HEK293 (cell line): ENCODE results near the gene HOXC5.

ENCODE experiments used
- EGR2 ChIP-seq: fragments of 450-650 bp; formaldehyde crosslinking; IDR thresholded peaks from 2 replicates; pipeline ENCODE4 v1.5.1; 2016; ENCODE audit warnings: low read depth, missing biosample characterization, missing genetic modification characterization
- GLI2 ChIP-seq: fragments of 450-650 bp; formaldehyde crosslinking; IDR thresholded peaks from 2 replicates; pipeline ENCODE4; 2017; ENCODE audit warnings: missing biosample characterization, missing genetic modification characterization, low read depth, borderline replicate concordance
- HIC1 ChIP-seq: fragments of 450-650 bp; formaldehyde crosslinking; IDR thresholded peaks from 2 replicates; pipeline ENCODE4 v1.5.1; 2016; ENCODE audit warnings: missing biosample characterization, missing genetic modification characterization
- HOXA7 ChIP-seq: sonication (generic); formaldehyde crosslinking; IDR thresholded peaks from 2 replicates; pipeline ENCODE4 v1.8.1; 2022; ENCODE audit warnings: missing genetic modification reagents, borderline replicate concordance
- REPIN1 ChIP-seq: fragments of 450-650 bp; formaldehyde crosslinking; IDR thresholded peaks from 2 replicates; pipeline ENCODE4 v1.5.1; 2017; ENCODE audit warnings: missing biosample characterization, missing genetic modification characterization, low read depth
- REST ChIP-seq: fragments of 450-650 bp; formaldehyde crosslinking; IDR thresholded peaks from 2 replicates; pipeline ENCODE4 v1.5.1; 2016; ENCODE audit warnings: missing biosample characterization, missing genetic modification characterization
- YY1 ChIP-seq: fragments of 450-650 bp; formaldehyde crosslinking; IDR thresholded peaks from 2 replicates; pipeline ENCODE4 v1.5.1; 2018; ENCODE audit warnings: missing biosample characterization, missing genetic modification characterization
- ZBTB6 ChIP-seq: fragments of 450-650 bp; formaldehyde crosslinking; IDR thresholded peaks from 2 replicates; pipeline ENCODE4 v1.5.1; 2017; ENCODE audit warnings: missing biosample characterization, missing genetic modification characterization
- ZFP37 ChIP-seq: fragments of 450-650 bp; formaldehyde crosslinking; IDR thresholded peaks from 2 replicates; pipeline ENCODE4 v1.5.1; 2016; ENCODE audit warnings: missing biosample characterization, missing genetic modification characterization
- ZNF133 ChIP-seq: fragments of 450-650 bp; formaldehyde crosslinking; IDR thresholded peaks from 2 replicates; pipeline ENCODE4 v1.5.1; 2016; ENCODE audit warnings: missing biosample characterization, missing genetic modification characterization
- ZNF19 ChIP-seq: fragments of 450-650 bp; formaldehyde crosslinking; IDR thresholded peaks from 2 replicates; pipeline ENCODE4; 2016; ENCODE audit warnings: missing biosample characterization, missing genetic modification characterization, low read depth
- ZNF211 ChIP-seq: fragments of 450-650 bp; formaldehyde crosslinking; IDR thresholded peaks from 2 replicates; pipeline ENCODE4 v1.5.1; 2016; ENCODE audit warnings: low read depth, missing biosample characterization, missing genetic modification characterization
- ZNF221 ChIP-seq: fragments of 450-650 bp; formaldehyde crosslinking; IDR thresholded peaks from 2 replicates; pipeline ENCODE4 v1.5.1; 2017; ENCODE audit warnings: missing biosample characterization, missing genetic modification characterization, borderline replicate concordance
- ZNF302 ChIP-seq: fragments of 450-650 bp; formaldehyde crosslinking; IDR thresholded peaks from 2 replicates; pipeline ENCODE4 v1.5.1; 2016; ENCODE audit warnings: missing biosample characterization, missing genetic modification characterization, low read depth
- ZNF324 ChIP-seq: fragments of 450-650 bp; formaldehyde crosslinking; IDR thresholded peaks from 2 replicates; pipeline ENCODE4 v1.5.1; 2016; ENCODE audit warnings: missing biosample characterization, missing genetic modification characterization
- ZNF335 ChIP-seq: fragments of 450-650 bp; formaldehyde crosslinking; conservative IDR thresholded peaks from 2 replicates; pipeline ENCODE4 v1.5.1; 2016; ENCODE audit warnings: missing biosample characterization, missing genetic modification characterization
- ZNF510 ChIP-seq: fragments of 450-650 bp; formaldehyde crosslinking; IDR thresholded peaks from 2 replicates; pipeline ENCODE4 v1.5.1; 2018; ENCODE audit warnings: mild to moderate bottlenecking, missing genetic modification characterization, missing biosample characterization; ENCODE audit not compliant: insufficient replicate concordance
- ZNF623 ChIP-seq: fragments of 450-650 bp; formaldehyde crosslinking; IDR thresholded peaks from 2 replicates; pipeline ENCODE4 v1.5.1; 2016; ENCODE audit warnings: missing biosample characterization, missing genetic modification characterization
- ZNF792 ChIP-seq: fragments of 450-650 bp; formaldehyde crosslinking; IDR thresholded peaks from 2 replicates; pipeline ENCODE4 v1.5.1; 2016; ENCODE audit warnings: missing biosample characterization, missing genetic modification characterization
- TF ChIP-seq, protein P1 (sequence below): fragments of 450-650 bp; formaldehyde crosslinking; IDR thresholded peaks from 2 replicates; pipeline ENCODE4 v1.5.1; 2016; ENCODE audit warnings: missing biosample characterization, missing genetic modification characterization
- TF ChIP-seq, protein P2 (sequence below): fragments of 450-650 bp; formaldehyde crosslinking; IDR thresholded peaks from 2 replicates; pipeline ENCODE4 v1.5.1; 2016; ENCODE audit warnings: missing biosample characterization, missing genetic modification characterization
- TF ChIP-seq, protein P3 (sequence below): fragments of 450-650 bp; formaldehyde crosslinking; IDR thresholded peaks from 2 replicates; pipeline ENCODE4 v1.5.1; 2016; ENCODE audit warnings: missing biosample characterization, missing genetic modification characterization

The HOXC5 gene

DNA sequence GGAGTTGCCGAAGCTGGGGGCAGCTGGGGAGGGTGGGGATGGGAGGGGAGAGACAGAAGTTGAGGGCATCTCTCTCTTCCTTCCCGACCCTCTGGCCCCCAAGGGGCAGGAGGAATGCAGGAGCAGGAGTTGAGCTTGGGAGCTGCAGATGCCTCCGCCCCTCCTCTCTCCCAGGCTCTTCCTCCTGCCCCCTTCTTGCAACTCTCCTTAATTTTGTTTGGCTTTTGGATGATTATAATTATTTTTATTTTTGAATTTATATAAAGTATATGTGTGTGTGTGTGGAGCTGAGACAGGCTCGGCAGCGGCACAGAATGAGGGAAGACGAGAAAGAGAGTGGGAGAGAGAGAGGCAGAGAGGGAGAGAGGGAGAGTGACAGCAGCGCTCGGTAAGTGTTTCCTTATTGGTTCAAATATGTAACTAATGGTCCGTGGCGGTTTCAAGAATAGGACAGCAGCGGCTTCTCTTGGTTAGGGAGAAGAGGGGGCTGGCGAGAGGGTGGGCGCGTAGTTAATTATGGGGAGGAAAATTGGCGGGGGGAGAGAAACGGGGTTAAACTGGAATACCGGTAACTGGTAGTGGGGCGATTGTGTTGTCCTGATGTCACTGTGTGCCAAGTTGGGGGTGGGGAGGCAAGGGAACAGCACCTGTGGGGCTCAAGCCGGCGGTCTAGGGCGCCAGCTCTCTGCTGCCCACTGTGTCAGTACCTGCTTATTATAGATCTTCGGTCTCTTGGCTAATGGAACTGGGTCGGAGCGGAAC lies 15.6 kb upstream of the HOXC5 start (continued):
- TF ChIP-seq REST (tag by site-specific recombination) (0 out of 2 replicates have a peak, but pooled peaks have one; percentile 21), ZNF510 (tag by site-specific recombination) (peak; percentile 38), ZNF335 (tag by site-specific recombination) (peak; percentile 60), EGR2 (tag by site-specific recombination) (peak; percentile 76), YY1 (tag by site-specific recombination) (no peak), ZNF133 (tag by site-specific recombination) (no peak), ZNF221 (tag by site-specific recombination) (no peak), HOXA7 (CRISPR knock-in tag) (no peak), GLI2 (tag by site-specific recombination) (no peak), ZNF19 (tag by site-specific recombination) (no peak), ZNF302 (tag by site-specific recombination) (no peak), ZFP37 (0 out of 2 replicates have a peak, but pooled peaks have one; percentile 10), ZNF792 (tag by site-specific recombination) (no peak), HIC1 (tag by site-specific recombination) (peak; percentile 84), ZNF623 (tag by site-specific recombination) (no peak), ZNF324 (0 out of 2 replicates have a peak, but pooled peaks have one; percentile 14), ZNF211 (tag by site-specific recombination) (no peak), ZBTB6 (tag by site-specific recombination) (0 out of 2 replicates have a peak, but pooled peaks have one; percentile 33), REPIN1 (no peak)
- TF ChIP-seq, protein P1, sequence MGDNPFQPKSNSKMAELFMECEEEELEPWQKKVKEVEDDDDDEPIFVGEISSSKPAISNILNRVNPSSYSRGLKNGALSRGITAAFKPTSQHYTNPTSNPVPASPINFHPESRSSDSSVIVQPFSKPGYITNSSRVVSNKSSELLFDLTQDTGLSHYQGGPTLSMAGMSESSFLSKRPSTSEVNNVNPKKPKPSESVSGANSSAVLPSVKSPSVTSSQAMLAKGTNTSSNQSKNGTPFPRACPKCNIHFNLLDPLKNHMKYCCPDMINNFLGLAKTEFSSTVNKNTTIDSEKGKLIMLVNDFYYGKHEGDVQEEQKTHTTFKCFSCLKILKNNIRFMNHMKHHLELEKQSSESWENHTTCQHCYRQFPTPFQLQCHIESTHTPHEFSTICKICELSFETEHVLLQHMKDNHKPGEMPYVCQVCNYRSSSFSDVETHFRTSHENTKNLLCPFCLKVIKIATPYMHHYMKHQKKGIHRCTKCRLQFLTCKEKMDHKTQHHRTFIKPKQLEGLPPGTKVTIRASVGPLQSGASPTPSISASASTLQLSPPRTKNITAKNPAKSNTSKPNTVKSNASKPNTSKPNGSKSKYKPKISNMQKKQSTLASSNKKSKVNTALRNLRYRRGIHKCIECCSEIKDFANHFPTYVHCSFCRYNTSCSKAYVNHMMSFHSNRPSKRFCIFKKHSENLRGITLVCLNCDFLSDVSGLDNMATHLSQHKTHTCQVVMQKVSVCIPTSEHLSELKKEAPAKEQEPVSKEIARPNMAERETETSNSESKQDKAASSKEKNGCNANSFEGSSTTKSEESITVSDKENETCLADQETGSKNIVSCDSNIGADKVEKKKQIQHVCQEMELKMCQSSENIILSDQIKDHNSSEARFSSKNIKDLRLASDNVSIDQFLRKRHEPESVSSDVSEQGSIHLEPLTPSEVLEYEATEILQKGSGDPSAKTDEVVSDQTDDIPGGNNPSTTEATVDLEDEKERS (tag by site-specific recombination), result no peak
- TF ChIP-seq, protein P2, sequence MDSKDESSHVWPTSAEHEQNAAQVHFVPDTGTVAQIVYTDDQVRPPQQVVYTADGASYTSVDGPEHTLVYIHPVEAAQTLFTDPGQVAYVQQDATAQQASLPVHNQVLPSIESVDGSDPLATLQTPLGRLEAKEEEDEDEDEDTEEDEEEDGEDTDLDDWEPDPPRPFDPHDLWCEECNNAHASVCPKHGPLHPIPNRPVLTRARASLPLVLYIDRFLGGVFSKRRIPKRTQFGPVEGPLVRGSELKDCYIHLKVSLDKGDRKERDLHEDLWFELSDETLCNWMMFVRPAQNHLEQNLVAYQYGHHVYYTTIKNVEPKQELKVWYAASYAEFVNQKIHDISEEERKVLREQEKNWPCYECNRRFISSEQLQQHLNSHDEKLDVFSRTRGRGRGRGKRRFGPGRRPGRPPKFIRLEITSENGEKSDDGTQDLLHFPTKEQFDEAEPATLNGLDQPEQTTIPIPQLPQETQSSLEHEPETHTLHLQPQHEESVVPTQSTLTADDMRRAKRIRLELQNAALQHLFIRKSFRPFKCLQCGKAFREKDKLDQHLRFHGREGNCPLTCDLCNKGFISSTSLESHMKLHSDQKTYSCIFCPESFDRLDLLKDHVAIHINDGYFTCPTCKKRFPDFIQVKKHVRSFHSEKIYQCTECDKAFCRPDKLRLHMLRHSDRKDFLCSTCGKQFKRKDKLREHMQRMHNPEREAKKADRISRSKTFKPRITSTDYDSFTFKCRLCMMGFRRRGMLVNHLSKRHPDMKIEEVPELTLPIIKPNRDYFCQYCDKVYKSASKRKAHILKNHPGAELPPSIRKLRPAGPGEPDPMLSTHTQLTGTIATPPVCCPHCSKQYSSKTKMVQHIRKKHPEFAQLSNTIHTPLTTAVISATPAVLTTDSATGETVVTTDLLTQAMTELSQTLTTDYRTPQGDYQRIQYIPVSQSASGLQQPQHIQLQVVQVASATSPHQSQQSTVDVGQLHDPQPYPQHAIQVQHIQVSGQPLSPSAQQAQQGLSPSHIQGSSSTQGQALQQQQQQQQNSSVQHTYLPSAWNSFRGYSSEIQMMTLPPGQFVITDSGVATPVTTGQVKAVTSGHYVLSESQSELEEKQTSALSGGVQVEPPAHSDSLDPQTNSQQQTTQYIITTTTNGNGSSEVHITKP, result 0 out of 2 replicates have a peak, but pooled peaks have one; percentile 37
- TF ChIP-seq, protein P3, sequence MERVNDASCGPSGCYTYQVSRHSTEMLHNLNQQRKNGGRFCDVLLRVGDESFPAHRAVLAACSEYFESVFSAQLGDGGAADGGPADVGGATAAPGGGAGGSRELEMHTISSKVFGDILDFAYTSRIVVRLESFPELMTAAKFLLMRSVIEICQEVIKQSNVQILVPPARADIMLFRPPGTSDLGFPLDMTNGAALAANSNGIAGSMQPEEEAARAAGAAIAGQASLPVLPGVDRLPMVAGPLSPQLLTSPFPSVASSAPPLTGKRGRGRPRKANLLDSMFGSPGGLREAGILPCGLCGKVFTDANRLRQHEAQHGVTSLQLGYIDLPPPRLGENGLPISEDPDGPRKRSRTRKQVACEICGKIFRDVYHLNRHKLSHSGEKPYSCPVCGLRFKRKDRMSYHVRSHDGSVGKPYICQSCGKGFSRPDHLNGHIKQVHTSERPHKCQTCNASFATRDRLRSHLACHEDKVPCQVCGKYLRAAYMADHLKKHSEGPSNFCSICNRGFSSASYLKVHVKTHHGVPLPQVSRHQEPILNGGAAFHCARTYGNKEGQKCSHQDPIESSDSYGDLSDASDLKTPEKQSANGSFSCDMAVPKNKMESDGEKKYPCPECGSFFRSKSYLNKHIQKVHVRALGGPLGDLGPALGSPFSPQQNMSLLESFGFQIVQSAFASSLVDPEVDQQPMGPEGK (tag by site-specific recombination), result peak; percentile 94; the same call in 1 of the 2 replicates
